Fibroblast of gingiva (primary cell): ENCODE data around the gene SPINT3.
"Not testable (repeated sequence)": the region's sequence is repeated elsewhere in the genome, so short reads cannot be mapped to it uniquely, and the experiment has no call there.

Source experiments
- DNase-seq: peaks from one replicate; pipeline ENCODE4 v3.0.0-alpha.2; 2011; ENCODE audit warnings: low read depth

The SPINT3 gene

GRCh38 chr20:45502561-45502960, 12.9 kb downstream of the SPINT3 start:
- no peak for DNase-seq

GRCh38 chr20:45501600-45501999, 13.8 kb downstream of the SPINT3 start:
- DNase-seq, result no peak

- no peak for DNase-seq
Measured at GRCh38 chr20:45500022-45500421, 15.4 kb downstream of the SPINT3 start.

- DNase-seq, result no peak
Measured at GRCh38 chr20:45497971-45498494, 17.4 kb downstream of the SPINT3 start.

GRCh38 chr20:45496166-45496565, 19.3 kb downstream of the SPINT3 start:
- DNase-seq, result no peak

GRCh38 chr20:45495501-45495941, 19.9 kb downstream of the SPINT3 start:
- peak; percentile 59 for DNase-seq

GRCh38 chr20:45489083-45489531, 26.3 kb downstream of the SPINT3 start:
- DNase-seq, result no peak

- DNase-seq, result no peak
Measured at GRCh38 chr20:45487231-45487635, 28.2 kb downstream of the SPINT3 start.

- no peak for DNase-seq
Measured at GRCh38 chr20:45485388-45485787, 30.0 kb downstream of the SPINT3 start.

- DNase-seq, result no peak
Measured at GRCh38 chr20:45484676-45485075, 30.7 kb downstream of the SPINT3 start.

- no peak for DNase-seq
Measured at GRCh38 chr20:45479822-45480221, 35.6 kb downstream of the SPINT3 start.

GRCh38 chr20:45477530-45478148, 37.8 kb downstream of the SPINT3 start:
- DNase-seq, result not testable (repeated sequence)

- DNase-seq, result not testable (repeated sequence)
Measured at GRCh38 chr20:45472286-45472685, 43.1 kb downstream of the SPINT3 start.

GRCh38 chr20:45470937-45471336, 44.5 kb downstream of the SPINT3 start:
- DNase-seq, result no peak

- no peak for DNase-seq
Measured at GRCh38 chr20:45470262-45470931, 45.0 kb downstream of the SPINT3 start.

- DNase-seq, result no peak
Measured at GRCh38 chr20:45469336-45470261, 45.8 kb downstream of the SPINT3 start, which contains the start of gene WFDC2. WFDC2 (plus strand) TSS chr20:45469753; CDS start chr20:45469782, 29 bp downstream.

- DNase-seq, result no peak
Measured at GRCh38 chr20:45467861-45468260, 47.6 kb downstream of the SPINT3 start.

GRCh38 chr20:45467172-45467571, 48.2 kb downstream of the SPINT3 start:
- no peak for DNase-seq

GRCh38 chr20:45465491-45466266, 49.7 kb downstream of the SPINT3 start:
- DNase-seq, result no peak

GRCh38 chr20:45463709-45464108, 51.7 kb downstream of the SPINT3 start:
- no peak for DNase-seq

- DNase-seq, result no peak
Measured at GRCh38 chr20:45462711-45463509, 52.5 kb downstream of the SPINT3 start.
